HepG2 (cell line): ENCODE results near the gene SLIT3. TPM values are rescaled to one million over a fixed set of nuclear protein-coding genes. Genes with fewer than 3 reads are reported as not detected.

Source experiments
- PRDM15 ChIP-seq: sonication (generic); formaldehyde crosslinking; IDR thresholded peaks from 2 replicates; pipeline ENCODE4 v1.4.0; 2020; ENCODE audit warnings: missing genetic modification reagents
- SMAD9 ChIP-seq: sonication (generic); formaldehyde crosslinking; IDR thresholded peaks from 2 replicates; pipeline ENCODE4 v1.5.1; 2020; ENCODE audit warnings: mild to moderate bottlenecking, missing genetic modification reagents
- ZBTB8A ChIP-seq: sonication (generic); formaldehyde crosslinking; IDR thresholded peaks from 2 replicates; pipeline ENCODE4 v1.4.0; 2020; ENCODE audit warnings: mild to moderate bottlenecking, low read depth, missing genetic modification reagents, borderline replicate concordance
- ZNF619 ChIP-seq: sonication (generic); formaldehyde crosslinking; IDR thresholded peaks from 2 replicates; pipeline ENCODE4 v1.4.0; 2020; ENCODE audit warnings: mild to moderate bottlenecking, missing genetic modification reagents
- ZNF644 ChIP-seq: IDR thresholded peaks from 2 replicates; pipeline ENCODE4 v1.6.1; 2016; ENCODE audit warnings: low read depth
- ZNF687 ChIP-seq: sonication (generic); formaldehyde crosslinking; IDR thresholded peaks from 2 replicates; pipeline ENCODE4 v1.5.1; 2020; ENCODE audit warnings: mild to moderate bottlenecking, missing genetic modification reagents, moderate library complexity
- polyA plus RNA-seq, 8 experiments: library from polyadenylated mRNA; depleted of rRNA in 3 of 8; stranded (reverse) in 7 of 8; unstranded in 1 of 8; fragments of >200 nt; fragmentation: Illumina TruSeq in 4 of 8; extraction: Trizol in 4 of 8; gene quantifications; 2 replicates each; pipeline versions ENCODE4 v1.2.1 to v1.2.3, GENCODE V29; 2011 to 2016; ENCODE audit warnings: low read depth in 4 of 8, missing spikeins in 1 of 8, mixed read lengths in 1 of 8; ENCODE audit not compliant: insufficient read depth in 1 of 8
- total RNA-seq, 5 experiments: library from RNA; depleted of rRNA; stranded (reverse); fragments of >200 nt; fragmentation: Illumina TruSeq; extraction: Trizol; gene quantifications; 2 replicates each; pipeline ENCODE4 v1.2.3, GENCODE V29; 2016; ENCODE audit warnings: low read depth in 1 of 5
- TF ChIP-seq, protein P1 (sequence below): sonication (generic); formaldehyde crosslinking; IDR thresholded peaks from 2 replicates; pipeline ENCODE4 v1.9.0; 2021; ENCODE audit warnings: missing genetic modification reagents, mild to moderate bottlenecking, borderline replicate concordance

The SLIT3 gene
- total and polyA plus RNA-seq, 2 of the 13 experiments (the other 11 are each of a cell fraction or from before 2014, with no cell fraction given) = not detected

- TF ChIP-seq ZNF687 (no peak), SMAD9 (CRISPR knock-in tag) (no peak), ZBTB8A (CRISPR knock-in tag) (no peak), ZNF619 (CRISPR knock-in tag) (no peak), PRDM15 (no peak), ZNF644 (no peak)
- TF ChIP-seq, protein P1, sequence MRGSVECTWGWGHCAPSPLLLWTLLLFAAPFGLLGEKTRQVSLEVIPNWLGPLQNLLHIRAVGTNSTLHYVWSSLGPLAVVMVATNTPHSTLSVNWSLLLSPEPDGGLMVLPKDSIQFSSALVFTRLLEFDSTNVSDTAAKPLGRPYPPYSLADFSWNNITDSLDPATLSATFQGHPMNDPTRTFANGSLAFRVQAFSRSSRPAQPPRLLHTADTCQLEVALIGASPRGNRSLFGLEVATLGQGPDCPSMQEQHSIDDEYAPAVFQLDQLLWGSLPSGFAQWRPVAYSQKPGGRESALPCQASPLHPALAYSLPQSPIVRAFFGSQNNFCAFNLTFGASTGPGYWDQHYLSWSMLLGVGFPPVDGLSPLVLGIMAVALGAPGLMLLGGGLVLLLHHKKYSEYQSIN = no peak
These were observed 340.4 kb downstream of the SLIT3 start (continued) for GRCh38 chr5:168960497-168960896.
